Gastrocnemius medialis (tissue), 4 donors: ENCODE results near the gene XCL1.

Source experiments
- CTCF ChIP-seq, 5 experiments: fragments of 450-650 bp in 3 of 5; fragments of 200-600 bp in 2 of 5; sonication (generic) in 2 of 5; IDR thresholded peaks in 4 of 5; conservative IDR thresholded peaks in 1 of 5; 1 replicate in 4 of 5; 2 replicates in 1 of 5; pipeline ENCODE4 v1.5.1; 2016 to 2019; ENCODE audit warnings: antibody characterized with exemption in 5 of 5, mild to moderate bottlenecking in 3 of 5, moderate library complexity in 3 of 5
- POLR2A ChIP-seq, 2 donors: fragments of 450-650 bp; IDR thresholded peaks; one replicate each; pipeline ENCODE4 v1.6.1; 2017; ENCODE audit warnings: antibody characterized with exemption in 2 of 2, mild to moderate bottlenecking in 2 of 2, moderate library complexity in 2 of 2

- TF ChIP-seq CTCF (IDR thresholded peaks at IDR 0.05 in 4 of 5, conservative IDR thresholded peaks at IDR 0.05 in 1 of 5) (no peak), POLR2A (IDR thresholded peaks at IDR 0.05) (no peak)
Measured at GRCh38 chr1:168626326-168626725, 49.9 kb downstream of the XCL1 start.
